Hepatocyte (in vitro differentiated cells): Measurements from ENCODE around the gene GBE1. TPM values are rescaled to one million over a fixed set of nuclear protein-coding genes. Genes with fewer than 3 reads are reported as not detected.
"Not testable (repeated sequence)": the region's sequence is repeated elsewhere in the genome, so short reads cannot be mapped to it uniquely, and the experiment has no call there.

ENCODE experiments used
- DNase-seq: peaks from one replicate; pipeline ENCODE4 v3.0.0-alpha.2; 2016; ENCODE audit warnings: low spot score
- H2AFZ ChIP-seq: fragments of 200-600 bp; sonication (generic); 2 replicates; pipeline ENCODE4 v1.6.0; 2016; ENCODE audit warnings: antibody characterized with exemption, mild to moderate bottlenecking
- H3K27ac ChIP-seq: fragments of 200-600 bp; sonication (generic); 2 replicates; pipeline ENCODE4 v1.5.1; 2016; ENCODE audit warnings: mild to moderate bottlenecking
- H3K27me3 ChIP-seq: fragments of 200-600 bp; sonication (generic); 2 replicates; pipeline ENCODE4 v1.6.1; 2016
- H3K36me3 ChIP-seq: fragments of 200-600 bp; sonication (generic); replicated peaks from 2 replicates; pipeline ENCODE4 v1.5.1; 2016; ENCODE audit warnings: low read depth; ENCODE audit not compliant: insufficient read depth
- H3K4me1 ChIP-seq: fragments of 200-600 bp; sonication (generic); 2 replicates; pipeline ENCODE4 v1.5.1; 2016; ENCODE audit warnings: mild to moderate bottlenecking, moderate library complexity; ENCODE audit not compliant: insufficient read depth
- H3K4me2 ChIP-seq: fragments of 200-600 bp; sonication (generic); 2 replicates; pipeline ENCODE4 v1.6.0; 2016
- H3K4me3 ChIP-seq: fragments of 200-600 bp; sonication (generic); 2 replicates; pipeline ENCODE4 v1.5.1; 2016; ENCODE audit warnings: mild to moderate bottlenecking
- H3K79me2 ChIP-seq: fragments of 200-600 bp; sonication (generic); 2 replicates; pipeline ENCODE4 v1.6.0; 2017; ENCODE audit warnings: mild to moderate bottlenecking
- H3K9me2 ChIP-seq: fragments of 200-600 bp; sonication (generic); replicated peaks from 2 replicates; pipeline ENCODE4 v1.6.0; 2017; ENCODE audit warnings: mild to moderate bottlenecking; ENCODE audit not compliant: insufficient read depth
- H3K9me3 ChIP-seq: fragments of 200-600 bp; sonication (generic); 2 replicates; pipeline ENCODE4 v1.5.1; 2016; ENCODE audit warnings: low read depth, mild to moderate bottlenecking
- H4K20me1 ChIP-seq: fragments of 200-600 bp; sonication (generic); 2 replicates; pipeline ENCODE4 v1.6.0; 2016; ENCODE audit warnings: mild to moderate bottlenecking; ENCODE audit not compliant: insufficient read depth, poor library complexity, severe bottlenecking
- EZH2 ChIP-seq: fragments of 200-600 bp; sonication (generic); IDR thresholded peaks from 2 replicates; pipeline ENCODE4 v1.6.1; 2016; ENCODE audit warnings: antibody characterized with exemption, mild to moderate bottlenecking, borderline replicate concordance
- EZH2phosphoT487 ChIP-seq: fragments of 200-600 bp; sonication (generic); IDR thresholded peaks from one replicate; pipeline ENCODE4 v1.6.1; 2018; ENCODE audit warnings: antibody characterized with exemption, mild to moderate bottlenecking, low read depth, moderate library complexity; ENCODE audit not compliant: unreplicated experiment, severe bottlenecking
- WGBS: methylation state at CpG from one replicate; pipeline ENCODE4 v1.1.6; 2016; ENCODE audit warnings: low lambda C conversion rate; ENCODE audit errors: missing lambda C conversion rate; 5-methylcytosine and 5-hydroxymethylcytosine counted together
- polyA plus RNA-seq: library from polyadenylated mRNA; unstranded; fragments of >200 nt; fragmentation: Nextera tagmentation; extraction: Ambion mirVana; gene quantifications from 2 replicates; pipeline ENCODE4 v1.2.1, GENCODE V29; 2016
- total RNA-seq: library from RNA; depleted of rRNA; stranded (reverse); fragments of >200 nt; gene quantifications from 2 replicates; pipeline ENCODE4 v1.2.3, GENCODE V29; 2014
- TF ChIP-seq, protein P1 (sequence below): fragments of 200-600 bp; sonication (generic); IDR thresholded peaks from 2 replicates; pipeline ENCODE4 v1.5.1; 2016; ENCODE audit warnings: antibody characterized with exemption, mild to moderate bottlenecking; ENCODE audit not compliant: poor library complexity

The GBE1 gene
- total and polyA plus RNA-seq, 2 experiments from 2014 or later: 15.6 to 25.8 TPM

DNA sequence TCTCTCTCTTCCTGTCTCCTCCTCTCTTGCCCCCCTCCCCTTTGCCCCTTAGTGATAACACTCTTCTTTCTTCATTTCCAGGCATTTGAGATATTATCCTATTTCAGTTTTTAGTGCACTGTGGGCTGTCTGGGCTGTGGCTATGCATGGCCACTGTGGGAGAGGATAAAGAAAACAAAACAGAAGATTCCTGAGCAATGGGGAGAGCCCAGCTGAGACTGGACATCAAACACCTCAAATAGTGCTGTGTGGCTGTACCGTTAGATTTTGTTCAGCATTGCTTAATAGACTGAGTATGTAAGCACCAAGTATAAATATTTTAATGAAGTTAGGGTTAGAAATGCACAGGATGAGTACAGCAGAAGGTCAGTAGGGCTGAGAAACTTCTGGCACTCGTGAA lies 7.9 kb upstream of the GBE1 start:
- no peaks in the 10 kb centered on the region for H3K9me3 ChIP-seq
- TF ChIP-seq EZH2phosphoT487: no peak
- TF ChIP-seq, protein P1, sequence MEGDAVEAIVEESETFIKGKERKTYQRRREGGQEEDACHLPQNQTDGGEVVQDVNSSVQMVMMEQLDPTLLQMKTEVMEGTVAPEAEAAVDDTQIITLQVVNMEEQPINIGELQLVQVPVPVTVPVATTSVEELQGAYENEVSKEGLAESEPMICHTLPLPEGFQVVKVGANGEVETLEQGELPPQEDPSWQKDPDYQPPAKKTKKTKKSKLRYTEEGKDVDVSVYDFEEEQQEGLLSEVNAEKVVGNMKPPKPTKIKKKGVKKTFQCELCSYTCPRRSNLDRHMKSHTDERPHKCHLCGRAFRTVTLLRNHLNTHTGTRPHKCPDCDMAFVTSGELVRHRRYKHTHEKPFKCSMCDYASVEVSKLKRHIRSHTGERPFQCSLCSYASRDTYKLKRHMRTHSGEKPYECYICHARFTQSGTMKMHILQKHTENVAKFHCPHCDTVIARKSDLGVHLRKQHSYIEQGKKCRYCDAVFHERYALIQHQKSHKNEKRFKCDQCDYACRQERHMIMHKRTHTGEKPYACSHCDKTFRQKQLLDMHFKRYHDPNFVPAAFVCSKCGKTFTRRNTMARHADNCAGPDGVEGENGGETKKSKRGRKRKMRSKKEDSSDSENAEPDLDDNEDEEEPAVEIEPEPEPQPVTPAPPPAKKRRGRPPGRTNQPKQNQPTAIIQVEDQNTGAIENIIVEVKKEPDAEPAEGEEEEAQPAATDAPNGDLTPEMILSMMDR: no peak
- TF ChIP-seq EZH2: no peak
- no peak for DNase-seq
- H3K9me2 ChIP-seq: no peaks in the 10 kb centered on the region
- no peak overlapping the region for H2AFZ ChIP-seq
- H3K36me3 ChIP-seq: no peaks in the 10 kb centered on the region
- H3K79me2 ChIP-seq: no peaks in the 10 kb centered on the region
- no peak overlapping the region for H3K4me2 ChIP-seq
- H3K27me3 ChIP-seq: no peaks in the 10 kb centered on the region
- no peak overlapping the region for H3K4me3 ChIP-seq
- WGBS: 84% methylated on average over 2 of the region's 2 CpGs
- no peak overlapping the region for H3K27ac ChIP-seq
- H3K4me1 ChIP-seq: no peaks in the 10 kb centered on the region
- no peaks in the 10 kb centered on the region for H4K20me1 ChIP-seq

DNA sequence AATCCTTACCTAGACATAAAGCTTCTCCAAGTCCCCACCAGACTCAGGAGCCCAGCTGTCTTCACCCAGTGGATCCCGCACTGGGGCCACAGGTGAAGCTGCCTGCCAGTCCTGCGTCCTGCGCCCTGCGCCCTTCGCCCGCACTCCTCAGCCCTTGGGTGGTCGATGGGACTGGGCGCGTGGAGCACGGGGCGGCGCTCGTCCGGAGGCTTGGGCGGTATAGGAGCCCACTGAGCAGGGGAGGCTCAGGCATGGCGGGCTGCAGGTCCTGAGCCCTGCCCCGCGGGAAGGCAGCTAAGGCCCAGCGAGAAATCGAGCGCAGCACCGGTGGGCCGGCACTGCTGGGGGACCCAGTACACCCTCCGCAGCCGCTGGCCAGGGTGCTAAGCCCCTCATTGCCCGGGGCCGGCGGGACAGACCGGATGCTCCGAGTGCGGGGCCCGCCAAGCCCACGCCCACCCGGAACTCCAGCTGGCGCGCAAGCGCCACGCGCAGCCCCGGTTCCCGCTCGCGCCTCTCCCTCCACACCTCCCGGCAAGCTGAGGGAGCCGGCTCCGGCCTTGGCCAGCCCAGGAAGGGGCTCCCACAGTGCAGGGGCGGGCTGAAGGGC lies 5.9 kb upstream of the GBE1 start:
- not testable (repeated sequence) for DNase-seq, H3K4me3 ChIP-seq
- 97% methylated on average over 41 of the region's 47 CpGs for WGBS

GRCh38 chr3:81765400-81765799 lies 4.0 kb upstream of the GBE1 start:
- no peak for TF ChIP-seq EZH2
- TF ChIP-seq EZH2phosphoT487: no peak
- TF ChIP-seq, protein P1: no peak
- Histone ChIP-seq H3K4me1 (peaks cover 7% of the 10 kb centered on the region), H3K4me2 (no peak overlapping the region), H4K20me1 (no peaks in the 10 kb centered on the region), H3K27me3 (no peaks in the 10 kb centered on the region), H2AFZ (no peak overlapping the region), H3K9me3 (no peaks in the 10 kb centered on the region), H3K36me3 (no peaks in the 10 kb centered on the region), H3K79me2 (no peaks in the 10 kb centered on the region), H3K4me3 (no peak overlapping the region), H3K27ac (no peak overlapping the region), H3K9me2 (no peaks in the 10 kb centered on the region)
- 83% methylated on average over 2 of the region's 2 CpGs for WGBS
- DNase-seq: no peak

More for the DNA sequence above, 5.9 kb upstream of the GBE1 start:
- H3K27me3 ChIP-seq, H2AFZ ChIP-seq, H3K79me2 ChIP-seq, H3K36me3 ChIP-seq, H3K27ac ChIP-seq, H3K9me2 ChIP-seq, H3K4me2 ChIP-seq, H3K9me3 ChIP-seq, H3K4me1 ChIP-seq, H4K20me1 ChIP-seq: not testable (repeated sequence)

DNA sequence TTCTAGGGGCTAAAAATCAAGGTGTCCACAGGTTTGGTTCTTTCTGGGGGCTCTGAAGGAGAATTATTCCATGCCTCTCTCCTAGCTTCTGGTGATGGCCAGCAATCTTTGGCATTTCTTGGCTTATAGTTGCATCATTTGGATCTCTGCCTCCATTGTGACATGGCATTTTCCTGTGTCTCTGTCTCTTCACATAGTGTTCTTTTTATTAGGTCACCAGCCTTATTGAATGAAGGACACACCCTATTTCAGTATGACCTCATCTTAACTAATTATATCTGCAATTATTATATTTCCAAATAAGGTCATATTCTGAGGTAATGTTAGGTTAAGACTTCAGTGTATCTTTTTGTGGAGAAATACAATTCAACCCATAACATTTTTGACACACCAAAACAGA lies 3.2 kb upstream of the GBE1 start:
- TF ChIP-seq EZH2 (no peak), EZH2phosphoT487 (no peak)
- TF ChIP-seq, protein P1: no peak
- H3K36me3 ChIP-seq: no peaks in the 10 kb centered on the region
- H2AFZ ChIP-seq: no peak overlapping the region
- H3K4me2 ChIP-seq: no peak overlapping the region
- H3K4me3 ChIP-seq: no peak overlapping the region
- H3K9me2 ChIP-seq: no peaks in the 10 kb centered on the region
- no peak overlapping the region for H3K27ac ChIP-seq
- DNase-seq: no peak
- no peaks in the 10 kb centered on the region for H3K9me3 ChIP-seq
- H4K20me1 ChIP-seq: no peaks in the 10 kb centered on the region
- H3K79me2 ChIP-seq: peaks cover 3% of the 10 kb centered on the region
- no peaks in the 10 kb centered on the region for H3K27me3 ChIP-seq
- peaks cover 12% of the 10 kb centered on the region for H3K4me1 ChIP-seq
